WI38 (cell line): ENCODE measurements around the gene MT1E.

ENCODE experiments used
- H3K4me3 ChIP-seq: 2 replicates; pipeline ENCODE4 v1.5.1; 2011; ENCODE audit warnings: low read depth, mild to moderate bottlenecking, control low read depth, low read length
- CTCF ChIP-seq: IDR thresholded peaks from 2 replicates; pipeline ENCODE4 v1.5.1; 2012; ENCODE audit warnings: low read depth, mild to moderate bottlenecking, control low read depth, low read length

The MT1E gene

GRCh38 chr16:56588781-56589140, 36.8 kb upstream of the MT1E start:
- H3K4me3 ChIP-seq: peak overlapping the region; percentile 33; the same call in 1 of the 2 replicates

GRCh38 chr16:56589141-56590039, 36.2 kb upstream of the MT1E start, which contains the start of gene MT3:
MT3 (plus strand) TSS chr16:56589528; CDS start chr16:56589591, 63 bp downstream.
- H3K4me3 ChIP-seq: peak within 1 kb of the TSS; percentile 33
- no peak for TF ChIP-seq CTCF

More at GRCh38 chr16:56588781-56589140, 36.8 kb upstream of the MT1E start:
- no peak for TF ChIP-seq CTCF

GRCh38 chr16:56591377-56592060, 34.1 kb upstream of the MT1E start:
- TF ChIP-seq CTCF: no peak
- H3K4me3 ChIP-seq: no peak overlapping the region

GRCh38 chr16:56593573-56594291, 31.8 kb upstream of the MT1E start:
- no peak for TF ChIP-seq CTCF
- H3K4me3 ChIP-seq: no peak overlapping the region

- no peak overlapping the region for H3K4me3 ChIP-seq
- TF ChIP-seq CTCF: no peak
Observed at GRCh38 chr16:56594292-56594619, 31.3 kb upstream of the MT1E start.

- H3K4me3 ChIP-seq: no peak overlapping the region
Observed at GRCh38 chr16:56600398-56600999, 25.1 kb upstream of the MT1E start.

More at GRCh38 chr16:56600398-56600999, 25.1 kb upstream of the MT1E start:
- peak; percentile 64 for TF ChIP-seq CTCF
